GM18909 (cell line): ENCODE results near the gene PEAK1.

ENCODE experiments used
- ATAC-seq: cut with Tn5 transposase; IDR thresholded peaks from one replicate; pipeline ENCODE4 v1.9.1; 2021; ENCODE audit warnings: mild to moderate bottlenecking; ENCODE audit not compliant: unreplicated experiment, poor library complexity

PEAK1 gene

DNA sequence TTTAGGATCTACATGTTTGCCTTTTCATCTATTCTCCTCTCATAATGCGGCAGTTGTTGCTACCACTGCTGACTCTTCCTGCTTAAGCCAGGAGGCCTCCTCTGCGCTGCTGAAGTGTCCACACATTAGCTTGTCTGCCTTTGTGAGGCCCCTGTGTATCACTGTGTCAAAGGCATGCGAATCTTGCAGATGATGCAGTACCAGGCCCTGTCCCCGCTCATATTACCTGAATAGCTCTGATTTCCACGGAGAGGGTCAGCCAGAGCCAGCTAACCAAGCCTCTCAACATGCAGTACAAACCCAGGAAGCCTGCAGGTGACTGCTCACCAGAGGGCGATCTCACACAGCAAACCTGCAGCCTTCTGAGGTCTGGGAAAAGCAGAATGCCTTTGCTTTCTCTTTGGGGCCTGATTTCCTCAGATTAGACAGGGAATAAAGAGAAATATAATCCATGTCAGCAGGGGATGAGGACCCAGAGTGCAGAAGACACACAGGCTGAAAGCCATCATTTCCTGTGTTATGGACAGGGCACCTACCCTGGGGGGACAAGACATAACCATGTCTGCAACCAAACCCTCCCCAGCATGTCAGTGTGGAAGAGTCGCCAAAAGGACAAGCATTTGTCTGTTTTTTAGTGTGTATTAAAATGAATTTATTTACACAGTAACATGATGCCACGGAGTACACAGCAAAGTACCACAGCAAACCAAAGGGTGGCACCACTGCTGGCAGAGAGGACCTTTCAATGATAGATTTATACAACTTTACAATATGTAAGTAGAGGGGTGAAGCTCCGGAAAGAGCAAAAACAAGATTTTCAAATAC, 312.2 kb downstream of the PEAK1 start:
- ATAC-seq = no peak

DNA sequence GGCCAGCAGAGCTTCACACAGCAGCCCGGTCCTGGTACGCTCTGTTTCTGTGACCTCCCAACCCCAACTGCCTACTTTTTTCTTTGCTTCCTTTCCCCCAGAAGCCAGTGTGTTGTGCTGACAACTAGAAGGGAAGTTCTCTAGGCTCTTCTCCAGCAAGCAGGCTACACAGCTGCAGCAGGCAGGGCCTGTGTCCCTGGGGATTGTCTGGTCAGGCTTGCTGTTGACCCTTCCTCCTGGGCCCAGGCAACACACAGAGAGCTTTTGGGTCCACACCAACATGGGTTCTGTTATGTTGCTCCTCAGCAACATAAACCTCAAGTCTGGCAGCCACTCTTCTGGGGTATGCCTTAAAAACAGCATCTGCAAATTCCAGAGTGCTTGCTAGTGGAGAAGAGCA, 312.8 kb downstream of the PEAK1 start:
- no peak for ATAC-seq

DNA sequence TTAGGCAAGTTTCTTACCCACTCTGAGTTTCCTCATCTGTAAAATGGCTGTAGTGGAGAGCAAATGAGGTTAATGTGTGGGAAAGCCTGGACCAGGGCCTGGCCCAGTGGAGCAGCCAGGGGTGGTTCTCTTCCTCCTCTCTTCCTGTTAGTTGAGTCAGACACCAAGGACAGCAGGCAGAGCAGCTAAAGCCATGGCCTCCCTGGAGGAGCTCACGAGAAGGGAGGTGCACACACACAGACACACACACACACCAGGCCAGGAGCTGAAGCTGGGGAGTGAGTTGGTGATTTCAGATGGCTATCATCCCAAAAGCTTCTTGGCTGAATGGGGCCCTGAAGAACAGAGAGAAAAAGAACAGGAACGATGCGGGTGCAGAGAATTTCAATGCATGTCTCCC, 315.7 kb downstream of the PEAK1 start:
- no peak for ATAC-seq

DNA sequence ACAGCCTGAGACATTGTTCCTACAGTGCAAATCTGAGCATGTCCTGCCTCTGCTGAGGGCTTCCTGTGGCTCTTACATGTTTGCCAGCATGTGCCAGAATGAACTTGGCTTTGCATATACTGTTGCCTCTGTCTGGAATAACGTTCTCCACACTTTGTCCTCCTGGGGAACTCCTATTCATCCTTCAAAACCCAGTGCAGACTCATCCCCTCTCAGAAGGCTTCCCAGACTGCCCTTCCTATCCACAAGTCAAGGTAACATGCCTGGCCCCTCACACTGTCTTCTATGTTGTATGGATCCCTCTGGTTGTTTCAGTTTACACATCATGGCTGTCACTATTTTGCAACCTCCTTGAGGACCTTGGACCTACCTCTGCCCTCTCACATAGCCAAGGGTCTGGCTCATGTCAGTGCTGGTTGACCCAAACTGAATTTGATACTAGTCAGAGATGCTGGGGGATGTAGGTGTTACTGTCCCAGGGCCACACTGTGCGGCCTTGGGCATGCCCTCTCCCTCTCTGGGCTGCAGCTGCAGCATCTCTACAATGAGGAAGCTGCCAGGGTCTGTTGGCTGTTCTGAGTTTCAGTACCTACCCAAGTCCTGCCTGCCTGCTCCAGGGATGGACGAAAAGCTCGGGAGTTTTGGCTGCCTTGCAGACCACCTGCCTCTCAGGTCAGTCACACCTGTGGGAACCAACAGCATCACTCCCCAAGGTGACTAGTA, 320.0 kb downstream of the PEAK1 start:
- no peak for ATAC-seq

DNA sequence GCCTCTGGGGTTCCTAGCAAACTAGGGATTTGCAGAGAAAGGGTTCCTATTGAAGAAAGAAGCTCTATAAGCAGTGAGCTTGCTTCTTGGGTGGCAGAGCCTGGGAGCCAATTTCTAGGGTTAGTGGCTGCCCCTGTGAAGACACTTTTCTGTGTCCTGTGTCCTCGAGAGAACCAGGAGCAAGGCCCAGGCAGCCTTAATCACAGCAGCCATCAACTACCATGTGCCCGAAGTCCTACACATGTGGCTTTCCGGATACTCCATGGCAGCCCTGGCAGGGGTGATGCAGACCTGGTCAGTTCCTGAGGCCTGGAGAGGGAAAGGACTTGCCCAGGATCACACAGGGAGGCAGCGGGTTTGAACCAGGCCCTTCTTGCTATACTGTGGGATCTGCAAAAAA, 321.3 kb downstream of the PEAK1 start:
- no peak for ATAC-seq

DNA sequence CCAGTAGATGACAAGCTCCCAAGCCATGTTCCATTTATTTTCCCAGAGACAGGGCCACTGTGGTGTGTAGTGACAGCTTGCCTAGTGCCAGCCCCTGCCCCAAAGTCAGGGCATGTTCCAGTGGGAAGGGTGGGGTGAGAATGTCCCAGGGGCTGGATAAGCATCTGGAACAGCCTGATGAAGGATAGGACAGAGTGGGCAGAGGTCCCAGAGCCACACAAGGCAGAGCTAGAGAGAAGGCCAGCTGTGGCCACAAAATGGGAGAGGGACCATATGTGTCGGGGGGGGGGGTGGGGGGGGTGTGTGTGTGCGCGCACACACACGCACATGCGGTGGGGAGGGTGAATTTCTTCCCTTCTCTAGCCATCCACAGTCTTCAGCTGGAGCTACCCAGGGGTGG, 322.0 kb downstream of the PEAK1 start:
- no peak for ATAC-seq

DNA sequence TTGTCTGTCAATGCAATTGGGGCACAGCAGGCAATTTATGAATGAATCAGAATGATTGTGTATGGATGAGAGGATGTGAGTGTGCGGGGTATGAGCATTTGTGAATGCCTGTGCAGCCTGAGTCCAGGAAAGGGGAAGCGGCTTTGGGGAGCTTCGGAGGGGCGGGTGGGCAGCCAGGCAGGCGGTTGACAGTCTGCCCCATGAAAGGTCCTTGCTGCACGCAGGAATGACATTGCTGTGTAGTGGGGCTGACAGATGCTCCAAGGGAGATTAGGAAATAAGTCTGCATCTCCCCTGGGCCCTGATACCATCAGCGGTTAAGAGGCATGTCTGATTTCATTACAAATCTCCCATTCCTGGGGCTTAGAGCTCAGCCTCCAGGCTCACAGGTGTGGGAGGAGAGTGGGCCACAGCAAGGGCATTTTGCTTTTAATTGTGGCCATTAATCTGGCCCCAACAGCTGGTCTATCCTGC, 322.6 kb downstream of the PEAK1 start:
- no peak for ATAC-seq

DNA sequence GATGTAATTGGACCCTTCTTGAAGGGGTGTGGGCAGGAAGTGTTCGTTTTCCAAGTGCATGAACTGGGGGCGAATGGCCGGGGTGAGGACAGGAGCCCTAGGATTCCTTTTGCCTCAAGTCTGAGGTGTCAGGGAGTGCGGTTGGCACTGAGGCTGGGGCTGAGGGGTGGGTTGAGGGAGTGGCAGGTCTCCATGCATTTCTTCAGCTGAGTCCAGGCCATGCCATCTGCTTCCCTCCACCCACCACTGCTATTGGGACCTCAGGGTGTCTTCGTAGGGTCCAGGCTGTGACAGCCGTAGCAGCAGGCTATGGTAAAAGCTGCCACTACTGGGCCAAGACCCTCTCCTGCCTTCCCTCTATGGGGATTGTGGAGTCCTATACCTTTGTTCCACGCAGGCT, 323.4 kb downstream of the PEAK1 start:
- no peak for ATAC-seq

DNA sequence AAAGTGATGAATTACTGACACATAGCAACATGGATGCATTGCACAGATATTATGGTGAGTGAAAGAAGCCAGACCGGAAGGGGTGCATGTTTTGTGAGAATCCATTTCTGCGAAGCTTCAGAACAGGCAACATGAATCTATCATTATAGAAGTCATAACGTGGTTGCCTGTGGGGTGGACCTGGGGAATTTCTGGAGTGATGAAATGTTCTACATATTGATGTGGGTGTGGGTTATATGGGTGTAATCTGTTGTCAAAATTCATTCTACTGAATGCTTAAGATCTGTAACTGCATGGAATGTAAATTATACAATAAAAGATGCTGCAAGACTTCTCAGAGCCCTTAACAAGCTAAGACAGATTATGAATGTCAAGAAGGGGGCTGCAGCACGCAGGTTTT, 323.8 kb downstream of the PEAK1 start:
- ATAC-seq = no peak

DNA sequence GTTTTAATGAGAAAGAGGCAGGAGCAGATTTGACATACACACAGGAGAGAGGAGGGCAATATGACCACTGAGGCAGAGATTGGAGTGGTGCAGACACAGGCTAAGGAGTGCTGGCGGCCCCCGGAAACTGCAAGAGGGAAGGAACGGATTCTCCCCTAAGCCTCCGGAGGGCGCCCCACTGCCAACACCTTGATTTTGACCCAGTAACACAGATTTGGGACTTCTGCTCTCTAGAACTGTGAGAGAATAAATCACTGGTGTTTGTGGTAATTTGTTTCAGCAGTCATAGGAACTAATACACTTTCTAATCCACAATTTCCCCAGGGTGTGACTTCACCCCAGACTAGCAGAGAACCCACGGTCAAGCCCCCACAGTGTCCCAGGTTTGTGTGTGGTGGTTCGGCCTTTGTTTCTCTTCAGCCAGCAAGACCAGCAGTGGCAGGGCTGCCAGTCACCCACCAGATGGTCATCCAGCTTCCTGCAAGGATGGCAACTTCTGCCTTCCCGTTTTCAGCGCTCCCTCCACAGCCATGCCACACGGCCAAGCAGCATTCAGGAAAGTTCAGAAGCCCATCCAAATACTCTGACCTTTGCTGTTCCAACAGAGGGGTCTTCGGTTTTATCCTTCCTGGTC, 325.4 kb downstream of the PEAK1 start:
- ATAC-seq = no peak

DNA sequence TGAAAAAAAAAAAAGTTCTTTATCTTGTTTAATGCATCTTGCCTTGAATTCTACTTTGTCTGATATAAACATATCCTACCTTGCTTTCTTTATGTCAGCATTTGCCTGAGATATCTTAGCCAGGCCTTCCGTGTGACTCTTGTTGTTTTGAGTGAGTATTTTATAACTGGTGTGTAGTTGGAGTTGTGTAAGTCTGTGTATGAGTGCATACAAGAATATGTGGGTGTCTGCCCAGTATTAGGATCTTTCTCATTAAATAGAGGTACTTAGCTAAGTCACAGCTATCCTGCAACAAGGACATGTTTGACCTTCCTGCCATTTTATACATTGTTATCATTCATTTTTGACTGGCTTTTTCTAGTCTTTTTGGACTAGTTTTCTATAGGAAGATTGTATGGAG, 326.5 kb downstream of the PEAK1 start:
- ATAC-seq = no peak

DNA sequence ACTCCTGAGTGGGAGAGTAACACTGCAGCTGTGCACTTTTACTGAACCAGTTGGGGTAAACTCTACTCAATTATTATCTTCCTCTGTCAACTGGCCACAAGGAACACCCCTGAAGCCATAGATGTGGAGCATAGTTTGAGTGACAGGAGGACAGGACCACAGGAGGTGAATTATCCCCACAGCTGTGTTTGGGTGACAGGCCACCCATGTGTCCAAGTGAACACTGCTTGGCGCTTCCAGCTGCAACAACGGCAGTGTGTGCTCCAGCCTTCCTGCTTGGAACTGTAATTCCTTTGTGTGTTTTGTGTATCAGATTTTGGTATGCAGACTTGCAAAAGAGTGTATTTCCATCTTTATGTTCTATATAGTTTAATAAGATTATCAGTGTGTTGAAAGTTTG, 328.8 kb downstream of the PEAK1 start:
- no peak for ATAC-seq

DNA sequence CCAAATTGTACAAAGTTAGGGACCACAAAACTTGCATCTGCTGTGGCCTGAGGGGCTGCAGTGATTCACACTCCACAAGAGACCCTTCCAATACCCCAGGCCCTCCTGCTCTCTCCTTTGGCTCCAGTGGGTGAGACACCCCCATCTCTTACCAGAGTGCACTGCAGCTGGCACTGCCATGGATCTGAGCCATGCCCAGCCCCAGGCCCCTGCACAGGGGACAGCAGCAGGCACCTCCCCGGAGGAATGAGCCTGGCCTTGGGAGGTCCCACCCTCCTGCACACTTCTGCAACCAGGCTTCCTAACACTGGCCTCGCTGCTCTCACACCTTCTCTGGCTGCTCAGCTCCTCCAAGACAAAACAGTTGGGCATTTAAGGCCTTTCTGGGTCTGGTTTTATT, 332.7 kb downstream of the PEAK1 start:
- ATAC-seq = no peak

DNA sequence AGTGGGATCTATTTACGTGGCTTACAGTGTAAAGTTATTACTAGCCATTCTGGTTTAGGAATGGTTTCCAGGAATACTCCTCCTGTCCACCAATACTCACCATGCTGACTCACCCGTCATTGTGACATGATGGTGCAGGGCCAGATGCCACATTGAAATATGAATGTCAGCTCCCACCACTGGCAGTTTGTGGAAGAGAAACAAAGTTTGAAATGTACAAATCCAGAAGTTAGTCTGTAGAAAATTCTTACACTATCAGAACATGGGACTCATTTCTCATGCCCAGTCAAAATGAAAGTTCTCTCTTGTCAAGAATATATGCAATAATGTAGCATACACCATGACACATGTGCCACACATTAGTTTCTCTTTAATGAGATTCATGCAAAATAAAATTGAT, 334.6 kb downstream of the PEAK1 start:
- ATAC-seq = no peak

DNA sequence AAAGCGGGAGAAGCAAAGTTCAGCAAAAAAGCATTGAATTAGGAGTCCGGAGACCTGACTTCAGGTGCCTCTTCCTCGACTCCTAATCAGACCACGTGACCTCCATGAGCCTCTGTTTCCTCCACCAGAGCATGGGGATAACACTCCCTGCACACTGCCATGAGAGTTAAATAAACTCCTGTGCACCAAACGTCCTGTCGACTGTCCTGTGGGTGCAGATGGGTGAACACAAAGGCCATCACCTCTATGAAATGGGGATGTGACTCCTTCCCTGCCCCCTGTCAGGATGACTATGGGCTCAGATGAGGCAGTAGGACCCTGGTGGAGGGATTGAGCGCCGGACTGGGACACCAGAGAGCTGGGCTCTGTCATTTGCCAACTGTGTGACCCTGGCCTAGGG, 335.5 kb downstream of the PEAK1 start:
- no peak for ATAC-seq

DNA sequence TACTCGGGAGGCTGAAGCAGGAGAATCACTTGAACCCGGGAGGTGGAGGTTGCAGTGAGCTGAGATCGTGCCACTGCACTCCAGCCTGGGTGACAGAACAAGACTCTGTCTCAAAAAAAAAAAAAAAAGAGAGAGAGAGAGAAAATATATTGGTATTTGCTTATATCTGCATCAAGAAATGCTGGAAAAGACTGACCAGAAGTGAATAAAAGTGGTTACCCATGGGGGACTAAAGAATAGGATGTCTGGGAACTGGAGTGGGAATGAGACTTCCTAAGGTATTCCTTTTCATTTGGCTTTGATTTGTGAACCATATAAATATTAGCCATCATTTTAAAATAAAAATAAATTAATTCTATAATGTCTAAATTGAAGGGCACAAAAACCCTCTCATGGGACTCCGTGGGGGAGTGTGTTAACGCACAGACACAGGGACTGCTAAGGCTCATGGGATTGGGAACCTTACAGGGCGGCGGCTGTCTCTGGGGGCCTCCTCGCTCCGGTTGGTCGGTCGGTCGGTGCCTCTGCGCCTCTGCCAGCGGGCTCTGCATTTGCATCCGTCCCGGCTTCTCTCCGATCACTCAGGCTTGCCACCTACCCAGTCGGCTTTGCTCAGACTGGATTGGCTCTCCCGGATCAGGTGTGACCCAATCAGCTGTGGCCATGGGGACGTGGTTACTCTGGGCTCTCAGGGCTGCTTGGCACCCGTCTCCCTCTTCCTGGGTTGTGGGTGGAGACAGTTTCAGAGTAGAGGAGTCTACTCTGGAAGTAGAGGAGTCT, 336.3 kb downstream of the PEAK1 start:
- ATAC-seq = peak; percentile 75

DNA sequence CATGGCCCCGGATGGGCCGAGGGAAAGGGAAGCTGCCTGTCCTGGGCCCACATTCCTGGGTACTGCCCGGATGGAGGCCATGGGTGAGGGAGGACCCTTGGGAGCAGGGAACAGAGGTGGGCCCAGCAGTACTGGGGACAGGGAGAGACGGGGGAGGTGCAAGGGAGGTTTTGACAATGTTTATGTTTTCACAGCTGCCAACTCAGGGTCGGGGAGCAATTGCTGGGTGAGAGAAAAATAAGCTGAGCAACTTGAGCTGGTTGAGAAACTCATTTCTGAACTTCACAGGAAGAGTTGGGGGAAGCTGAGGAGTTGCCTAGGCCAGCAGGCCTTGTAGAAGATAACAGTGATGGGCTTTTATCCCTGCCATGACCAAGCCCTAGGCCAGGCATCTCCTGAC, 337.9 kb downstream of the PEAK1 start:
- no peak for ATAC-seq

DNA sequence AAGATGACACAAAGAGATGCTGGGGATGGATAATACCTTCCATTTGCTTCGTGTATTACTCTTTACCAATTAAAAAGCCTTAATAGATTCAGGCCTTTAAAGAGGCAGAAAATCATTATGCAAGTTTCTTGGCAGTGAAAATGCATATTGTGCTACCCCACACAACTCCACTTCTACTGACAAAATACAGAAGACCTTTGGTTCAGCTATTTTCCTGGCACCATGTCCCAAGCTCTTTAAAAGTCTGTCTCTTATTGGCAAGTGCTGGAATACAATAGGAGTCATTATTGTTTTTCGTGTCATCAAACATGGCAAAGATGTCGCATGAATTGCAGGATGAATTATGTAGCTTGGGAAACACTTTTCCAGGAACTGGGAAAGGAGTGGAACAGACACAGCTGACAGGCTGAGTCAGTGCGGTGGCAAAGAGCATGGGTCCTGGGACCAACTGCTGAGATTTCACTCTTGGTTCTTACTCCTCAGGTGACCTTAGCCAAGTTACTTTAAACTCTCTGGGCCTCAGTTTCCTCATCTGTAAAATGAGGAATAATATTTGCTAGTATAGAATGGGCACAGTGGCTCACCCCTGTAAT, 343.5 kb downstream of the PEAK1 start:
- no peak for ATAC-seq

DNA sequence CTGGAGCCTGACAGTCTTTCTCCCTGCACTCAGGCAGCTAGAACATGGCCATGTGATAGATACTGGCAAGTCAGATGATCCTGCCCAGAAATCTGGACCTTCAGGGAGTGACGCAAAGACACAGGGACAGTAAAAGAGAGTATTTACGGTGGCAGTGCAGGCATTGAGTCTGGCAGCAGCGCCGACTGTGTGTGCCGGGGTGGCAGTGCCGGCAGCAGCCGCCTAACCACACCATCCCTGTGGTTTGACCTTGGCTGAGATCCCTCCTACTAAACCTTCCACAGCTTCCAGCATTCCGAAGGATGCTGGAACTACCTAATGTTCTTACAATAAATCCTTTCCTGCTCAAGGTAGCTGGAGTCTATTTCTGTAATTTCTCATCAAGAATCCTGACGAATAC, 344.4 kb downstream of the PEAK1 start:
- no peak for ATAC-seq

DNA sequence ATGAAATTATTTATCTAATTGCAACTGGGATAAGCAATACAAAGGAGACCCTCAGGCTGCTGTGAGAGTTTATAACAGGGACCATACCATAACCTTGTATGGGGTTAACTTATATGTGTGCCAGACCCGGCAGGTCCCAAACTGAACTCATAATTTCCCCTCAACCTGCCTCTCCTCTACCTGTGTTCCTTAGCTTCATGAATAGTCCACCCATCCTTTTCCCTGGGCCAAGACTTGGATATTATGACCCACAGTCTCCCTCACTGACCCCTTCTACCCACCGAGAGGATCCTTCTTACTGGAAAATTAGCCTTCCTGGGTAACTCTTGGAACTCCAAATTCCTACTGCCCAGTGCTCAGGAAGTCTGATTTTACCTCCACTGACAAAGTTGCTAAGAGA, 345.6 kb downstream of the PEAK1 start:
- ATAC-seq = no peak
